Neutrophil (primary cell): ENCODE measurements around the gene TOLLIP.

Experiments
- H3K27ac ChIP-seq: fragments of 200-600 bp; sonication (generic); 2 replicates; pipeline ENCODE4 v1.5.1; 2016; ENCODE audit warnings: mild to moderate bottlenecking, moderate library complexity
- H3K27me3 ChIP-seq: fragments of 200-600 bp; sonication (generic); 2 replicates; pipeline ENCODE4 v1.6.0; 2016; ENCODE audit warnings: mild to moderate bottlenecking
- H3K36me3 ChIP-seq: fragments of 200-600 bp; sonication (generic); 2 replicates; pipeline ENCODE4 v1.5.1; 2017
- H3K4me1 ChIP-seq, 2 experiments: fragments of 200-600 bp in 1 of 2; sonication (generic) in 1 of 2; 1 replicate in 1 of 2; 2 replicates in 1 of 2; pipeline versions ENCODE4 v1.5.1 to v1.6.1; 2013 to 2016; ENCODE audit warnings: low read depth in 1 of 2, low read length in 1 of 2, mild to moderate bottlenecking in 1 of 2, moderate library complexity in 1 of 2; ENCODE audit not compliant: control insufficient read depth in 1 of 2, insufficient read depth in 1 of 2
- H3K4me3 ChIP-seq, 2 experiments: fragments of 200-600 bp in 1 of 2; sonication (generic) in 1 of 2; 1 replicate in 1 of 2; 2 replicates in 1 of 2; pipeline ENCODE4 v1.5.1; 2013 to 2016; ENCODE audit warnings: low read depth in 1 of 2, low read length in 1 of 2, mild to moderate bottlenecking in 1 of 2, moderate library complexity in 1 of 2
- H3K9me3 ChIP-seq: fragments of 200-600 bp; sonication (generic); 2 replicates; pipeline ENCODE4 v1.5.1; 2016
- CTCF ChIP-seq: fragments of 200-600 bp; sonication (generic); IDR thresholded peaks from 2 replicates; pipeline ENCODE4 v1.5.1; 2016; ENCODE audit warnings: antibody characterized with exemption

The TOLLIP gene

DNA sequence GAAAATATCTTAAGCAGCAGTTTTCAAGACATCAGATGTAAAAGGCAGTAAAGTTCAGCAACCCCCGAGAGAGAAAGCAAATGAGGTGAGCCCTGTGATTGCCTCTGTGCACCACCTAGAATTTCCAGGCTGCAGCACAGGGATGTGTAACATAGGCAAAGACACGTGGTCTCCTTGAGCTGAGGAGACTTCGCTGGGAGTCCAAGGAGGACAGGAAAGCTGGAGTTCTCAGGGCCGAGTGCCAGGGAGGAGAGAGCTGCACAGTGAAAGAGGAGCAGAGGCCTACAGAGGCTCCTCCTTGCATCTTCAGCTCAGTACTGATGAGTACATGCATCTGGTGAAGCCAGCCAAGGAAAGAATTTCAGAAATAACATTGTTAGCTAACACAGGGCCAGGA, 17.6 kb upstream of the TOLLIP start:
- no peak overlapping the region for H3K4me3 ChIP-seq
- no peaks in the 10 kb centered on the region for H3K9me3 ChIP-seq
- peaks cover 18 to 20% of the 10 kb centered on the region in 2 experiments for H3K4me1 ChIP-seq
- no peak overlapping the region for H3K27ac ChIP-seq
- H3K27me3 ChIP-seq, result no peaks in the 10 kb centered on the region
- TF ChIP-seq CTCF, result no peak
- H3K36me3 ChIP-seq, result no peaks in the 10 kb centered on the region

DNA sequence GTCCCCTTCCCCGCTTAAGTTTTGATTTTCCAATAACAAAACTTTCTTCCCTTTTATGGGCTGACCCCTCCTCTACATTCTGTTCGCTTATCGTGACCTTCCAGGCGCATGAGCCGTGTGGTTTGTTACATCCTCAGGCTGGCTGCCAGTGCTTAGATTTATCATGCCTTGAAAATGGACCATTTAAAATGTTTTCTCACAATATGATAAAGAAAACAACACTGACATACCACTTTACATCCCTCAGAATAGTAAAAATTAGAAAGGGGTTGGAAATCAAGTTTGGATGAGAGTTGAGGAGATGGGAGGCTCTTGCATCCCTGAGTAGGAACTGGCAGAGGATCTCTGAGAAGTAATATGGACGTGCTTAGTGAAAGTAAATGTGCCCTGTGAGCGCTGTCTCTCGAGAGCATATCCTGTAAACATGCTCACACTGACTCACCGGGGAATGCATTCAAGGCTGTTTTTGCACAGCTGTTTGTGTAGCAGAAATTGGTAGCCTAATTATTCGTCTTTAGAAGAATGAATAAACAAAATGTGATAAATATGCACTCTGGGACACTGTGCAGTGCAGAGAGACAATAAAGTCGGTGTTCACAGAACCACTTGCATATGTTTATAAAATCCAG, 17.1 kb upstream of the TOLLIP start:
- Histone ChIP-seq H3K9me3 (no peaks in the 10 kb centered on the region), H3K4me1 (peaks cover 18 to 20% of the 10 kb centered on the region in 2 experiments), H3K36me3 (no peaks in the 10 kb centered on the region), H3K4me3 (no peak overlapping the region), H3K27me3 (no peaks in the 10 kb centered on the region), H3K27ac (no peak overlapping the region)
- no peak for TF ChIP-seq CTCF

DNA sequence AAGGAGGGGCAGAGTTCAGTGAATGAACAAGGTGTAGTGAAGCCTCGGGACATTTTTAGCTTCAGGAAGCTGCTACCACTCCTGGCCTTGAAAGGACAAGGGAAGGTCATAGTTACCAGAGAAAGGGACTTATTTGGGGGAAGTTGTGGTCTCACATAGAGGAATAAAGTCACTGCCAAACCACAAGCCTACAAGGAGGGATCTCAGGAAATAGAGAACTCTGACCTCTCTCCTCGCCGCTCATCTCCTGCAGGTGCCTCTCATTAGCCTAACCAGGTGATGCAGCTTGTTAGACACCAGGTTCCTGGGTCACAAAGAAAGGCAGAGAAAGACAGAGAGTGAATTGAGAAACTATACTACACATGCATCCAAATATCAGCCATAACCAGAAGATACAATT, 14.3 kb upstream of the TOLLIP start:
- Histone ChIP-seq H3K36me3 (no peaks in the 10 kb centered on the region), H3K4me3 (peak overlapping the region in 1 of 2 experiments; percentile 42), H3K27ac (peak overlapping the region; percentile 68), H3K4me1 (peaks cover 33 to 34% of the 10 kb centered on the region in 2 experiments), H3K9me3 (no peaks in the 10 kb centered on the region), H3K27me3 (no peaks in the 10 kb centered on the region)
- no peak for TF ChIP-seq CTCF

DNA sequence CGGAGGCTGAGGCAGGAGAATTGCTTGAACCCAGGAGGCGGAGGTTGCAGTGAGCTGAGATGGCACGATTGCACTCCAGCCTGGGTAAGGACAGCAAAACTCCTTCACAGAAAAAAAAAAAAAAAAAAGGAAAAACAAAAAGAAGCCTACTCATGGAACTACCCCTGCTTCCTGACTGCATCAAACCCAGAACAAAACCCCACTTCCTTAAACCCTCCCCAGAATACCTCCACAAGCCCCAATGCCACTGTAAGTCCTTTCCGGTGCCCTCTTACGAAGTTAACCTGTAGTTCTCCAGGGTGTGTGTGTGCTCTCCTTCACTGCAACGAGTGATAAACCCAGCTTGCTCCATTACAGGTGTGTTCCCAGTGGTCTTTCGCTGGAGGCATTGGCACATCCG, 8.6 kb upstream of the TOLLIP start:
- Histone ChIP-seq H3K36me3 (no peaks in the 10 kb centered on the region), H3K4me3 (peak overlapping the region; percentile 34 to 41), H3K9me3 (no peaks in the 10 kb centered on the region), H3K27me3 (no peaks in the 10 kb centered on the region), H3K27ac (peak overlapping the region; percentile 86), H3K4me1 (peaks cover 36 to 42% of the 10 kb centered on the region in 2 experiments)
- TF ChIP-seq CTCF, result no peak

DNA sequence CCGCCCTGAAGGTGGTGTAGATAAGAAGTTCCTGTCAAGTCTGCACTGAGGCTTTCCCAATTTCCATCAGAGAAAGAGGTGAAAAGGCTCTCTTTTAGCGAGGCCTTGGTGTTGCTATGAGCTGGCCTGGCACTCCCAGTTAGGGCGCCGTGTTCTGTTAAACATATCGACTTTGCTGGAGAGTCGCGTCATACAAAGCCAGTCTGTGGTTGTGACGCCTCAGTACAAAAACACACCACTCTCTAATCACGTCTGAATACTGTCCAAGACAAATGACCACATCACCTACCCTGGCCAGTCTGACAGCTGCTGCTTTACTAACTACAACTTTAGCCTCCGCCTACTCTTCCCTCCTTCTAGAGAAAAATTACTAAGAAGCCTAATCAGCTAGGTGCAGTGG, 8.0 kb upstream of the TOLLIP start:
- no peaks in the 10 kb centered on the region for H3K36me3 ChIP-seq
- TF ChIP-seq CTCF, result no peak
- H3K27ac ChIP-seq, result peak overlapping the region; percentile 86
- peak overlapping the region; percentile 34 to 41 for H3K4me3 ChIP-seq
- H3K4me1 ChIP-seq, result peaks cover 35 to 40% of the 10 kb centered on the region in 2 experiments
- H3K9me3 ChIP-seq, result no peaks in the 10 kb centered on the region
- no peaks in the 10 kb centered on the region for H3K27me3 ChIP-seq
